NCI-H446 treated with DMSO at 0.1 percent for 48 hours (cell line): ENCODE data around the gene SPDYE1.
"Not testable (repeated sequence)": the region's sequence is repeated elsewhere in the genome, so short reads cannot be mapped to it uniquely, and the experiment has no call there.

Experiments used
- DNase-seq: peaks from one replicate; lab custom pipeline; 2025; lab: John Stamatoyannopoulos, UW

SPDYE1 gene, protein sequence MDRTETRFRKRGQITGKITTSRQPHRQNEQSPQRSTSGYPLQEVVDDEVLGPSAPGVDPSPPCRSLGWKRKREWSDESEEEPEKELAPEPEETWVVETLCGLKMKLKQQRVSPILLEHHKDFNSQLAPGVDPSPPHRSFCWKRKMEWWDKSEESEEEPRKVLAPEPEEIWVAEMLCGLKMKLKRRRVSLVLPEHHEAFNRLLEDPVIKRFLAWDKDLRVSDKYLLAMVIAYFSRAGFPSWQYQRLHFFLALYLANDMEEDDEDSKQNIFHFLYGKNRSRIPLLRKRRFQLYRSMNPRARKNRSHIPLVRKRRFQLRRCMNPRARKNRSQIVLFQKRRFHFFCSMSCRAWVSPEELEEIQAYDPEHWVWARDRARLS

DNA sequence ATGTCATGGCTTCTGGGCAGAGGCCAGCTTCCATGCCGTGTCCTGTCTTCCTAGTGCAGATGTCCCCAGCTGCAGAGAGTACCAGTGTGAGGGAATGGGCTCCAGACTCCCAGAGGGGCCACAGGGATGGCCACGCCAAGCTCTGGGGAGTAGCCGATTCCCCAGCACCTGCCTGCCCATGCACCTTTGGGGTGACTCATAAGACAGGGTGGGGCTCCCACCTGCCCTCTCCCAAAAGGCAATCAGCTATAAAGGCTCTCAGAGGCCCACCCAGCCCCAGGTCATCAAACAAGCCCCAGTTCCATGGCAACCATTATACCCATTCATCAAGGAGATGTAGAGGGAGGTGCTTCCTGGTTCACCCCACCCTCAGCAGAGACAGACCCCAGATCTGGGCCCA is at the start of gene SPDYE1:
Gene SPDYE1, plus strand, starts transcription at position 366 of the 400 bp plus-strand sequence. CDS start 2,053 bp downstream, outside the sequence.
- not testable (repeated sequence) for DNase-seq

DNA sequence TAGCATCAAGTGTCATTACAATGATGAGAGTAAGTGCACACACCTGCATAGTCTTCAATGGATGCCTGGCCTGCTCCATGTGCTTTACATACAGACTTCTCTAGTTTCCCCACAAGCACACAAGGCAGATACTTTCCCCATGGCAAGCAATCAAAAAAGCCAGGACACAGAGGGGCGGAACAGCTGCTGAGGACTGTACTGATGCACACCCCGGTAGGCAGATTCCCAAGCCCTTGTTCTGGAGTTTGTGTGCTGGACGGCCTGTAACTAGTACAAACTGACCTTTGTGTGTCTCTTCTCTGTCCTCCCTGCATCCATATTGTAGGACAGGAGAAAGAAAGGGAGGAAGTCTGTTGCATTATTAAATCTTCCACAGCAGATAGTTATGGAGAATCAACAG is 45.7 kb upstream of the SPDYE1 start:
- DNase-seq: no peak

DNA sequence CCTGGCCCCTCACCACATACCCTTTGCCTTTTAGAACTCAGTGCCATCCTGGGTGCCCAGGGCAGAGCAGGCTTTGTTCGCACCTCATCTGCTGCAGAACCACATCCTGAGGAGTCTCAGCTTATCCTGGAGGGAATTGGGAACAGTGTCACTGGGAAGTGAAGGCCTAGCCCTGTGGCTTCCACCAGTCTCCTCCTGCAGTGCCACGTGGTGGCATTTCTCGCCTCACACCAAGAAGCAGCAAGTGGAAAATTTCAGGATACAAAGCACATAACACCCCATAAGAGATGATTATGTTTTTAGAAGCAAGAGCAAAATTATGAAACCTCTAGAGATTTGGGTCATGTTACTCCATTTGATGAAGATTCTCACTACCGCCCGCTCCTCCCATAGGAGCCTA is 44.6 kb upstream of the SPDYE1 start:
- no peak for DNase-seq

DNA sequence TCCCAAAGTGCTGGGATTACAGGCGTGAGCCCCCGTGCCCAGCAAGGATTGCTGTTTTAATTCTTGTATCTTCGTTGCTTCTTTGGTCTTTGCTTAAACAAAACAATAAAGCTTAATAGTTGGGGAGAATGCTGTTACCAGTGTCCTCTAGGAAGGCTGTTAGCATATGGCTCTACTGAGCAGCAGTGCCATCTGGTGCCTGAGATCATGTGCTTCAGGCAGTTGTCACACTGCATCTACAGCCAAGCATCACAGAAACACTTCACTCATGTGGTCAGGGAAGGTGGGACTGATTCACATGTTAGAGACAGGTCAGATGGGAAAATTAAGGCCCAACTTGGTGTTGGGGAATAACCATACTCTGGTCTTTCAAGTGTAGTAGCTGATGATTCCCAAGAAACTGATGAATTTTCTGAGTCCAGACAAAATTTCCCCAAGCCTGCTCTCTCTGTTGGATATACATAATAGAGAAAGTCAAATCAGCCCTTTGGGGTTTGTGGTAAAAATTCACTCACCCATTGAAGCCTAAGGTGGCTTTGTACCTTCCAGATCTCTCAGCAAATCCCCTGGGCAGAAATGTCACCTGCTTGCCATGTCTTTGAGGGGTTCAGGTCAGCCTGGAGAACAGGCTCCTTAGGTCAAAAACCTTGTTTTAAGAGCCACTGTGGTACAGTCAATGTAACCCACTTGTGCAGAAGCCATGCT is 43.0 kb upstream of the SPDYE1 start:
- peak; percentile 56 for DNase-seq

DNA sequence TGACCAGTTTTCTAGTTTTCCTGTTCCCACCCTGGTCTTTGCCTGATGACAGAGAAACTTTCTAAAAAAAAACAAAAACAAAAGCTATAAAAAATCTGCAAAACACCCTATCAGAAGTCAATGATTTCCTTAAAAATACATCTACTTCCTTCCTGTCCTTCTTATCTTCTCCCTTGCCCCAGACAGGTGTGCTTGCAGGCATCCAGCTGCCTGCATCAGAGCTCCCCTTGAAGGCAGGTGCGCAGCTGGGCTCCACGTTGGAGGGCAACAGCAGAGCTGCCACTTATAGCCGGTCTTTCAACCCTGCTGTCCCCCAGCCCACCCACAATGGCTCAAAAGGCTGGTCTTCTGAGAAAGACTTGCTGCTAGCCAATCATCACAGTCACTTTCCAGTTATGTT is 41.7 kb upstream of the SPDYE1 start:
- no peak for DNase-seq

DNA sequence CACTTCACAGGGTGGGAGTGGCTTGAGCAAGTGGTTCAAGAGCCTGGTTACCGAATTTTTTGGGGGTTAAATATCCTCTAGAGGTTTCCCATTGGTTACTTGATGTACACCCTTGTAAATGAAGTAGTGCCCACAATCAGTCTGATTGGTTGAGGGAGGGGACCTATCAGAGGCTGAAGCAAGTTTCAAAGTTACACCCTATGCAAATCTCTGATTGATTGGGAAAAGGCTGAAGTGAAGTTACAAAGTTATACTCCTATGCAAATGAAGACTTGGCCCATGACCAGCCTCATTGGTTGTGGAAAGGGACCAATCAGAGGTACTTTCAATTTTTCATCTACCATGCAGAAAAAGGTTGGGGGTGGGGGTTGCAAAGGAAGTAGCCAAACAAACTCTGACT is 36.8 kb upstream of the SPDYE1 start:
- DNase-seq: no peak

DNA sequence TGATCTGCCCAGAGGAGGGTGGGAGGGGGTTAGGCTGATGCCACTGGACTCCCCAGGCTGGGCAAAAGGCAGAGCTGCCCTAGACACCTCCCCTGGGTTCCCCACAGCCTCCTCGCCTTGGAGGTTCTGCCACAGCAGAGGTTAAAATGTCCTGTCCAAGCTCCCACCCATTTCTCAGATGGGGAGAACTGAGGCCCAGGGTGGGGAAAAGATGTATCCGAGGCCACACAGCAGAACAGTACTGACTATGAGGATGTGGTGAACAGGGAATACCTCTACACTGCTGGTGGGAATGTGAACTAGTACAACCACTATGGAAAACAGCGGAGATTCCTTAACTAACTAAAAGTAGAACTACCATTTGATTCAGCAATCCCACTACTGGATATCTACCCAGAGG is 31.3 kb upstream of the SPDYE1 start:
- DNase-seq: not testable (repeated sequence)

DNA sequence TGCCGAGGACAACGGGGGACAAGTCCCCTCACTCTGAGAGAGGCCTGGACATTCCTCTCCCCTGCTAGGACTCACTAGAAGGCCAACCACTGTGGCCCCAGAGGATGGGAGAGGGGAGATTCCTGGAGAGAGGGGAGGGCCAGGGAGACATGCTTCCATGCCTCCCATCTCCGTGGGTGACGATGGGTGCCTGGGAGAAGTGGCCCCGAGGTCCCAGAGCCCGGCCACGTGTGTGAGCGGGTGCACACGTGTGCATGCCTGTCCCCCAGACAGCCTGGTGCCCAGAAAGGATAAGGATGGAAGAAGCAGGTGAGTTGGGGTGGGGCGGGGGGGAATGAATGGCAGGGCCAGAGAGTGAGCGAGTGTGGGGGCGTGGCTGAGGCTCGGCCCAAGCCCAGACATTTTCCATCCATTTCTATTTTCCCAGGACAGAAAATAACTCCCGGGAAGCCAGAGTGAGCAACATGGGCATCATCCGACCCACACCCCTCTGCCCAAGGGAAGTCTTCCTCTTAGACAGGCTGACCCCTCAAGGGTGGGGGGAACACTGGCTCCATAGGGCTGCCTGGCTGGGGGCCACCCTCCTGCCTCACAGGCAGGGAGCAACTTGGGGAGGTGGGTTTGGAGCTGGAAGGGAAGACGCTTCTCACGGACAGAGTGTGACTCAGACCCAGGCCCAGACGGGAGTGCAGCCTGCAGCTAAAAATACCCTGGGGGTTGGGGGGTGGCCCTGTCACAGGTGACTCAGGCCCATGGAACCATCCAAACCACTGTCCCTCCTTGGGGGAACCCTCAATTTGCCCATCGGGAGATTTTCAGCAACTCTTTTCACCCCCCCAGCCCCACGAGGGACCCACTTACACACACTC is 29.3 kb upstream of the SPDYE1 start:
- DNase-seq: not testable (repeated sequence)

DNA sequence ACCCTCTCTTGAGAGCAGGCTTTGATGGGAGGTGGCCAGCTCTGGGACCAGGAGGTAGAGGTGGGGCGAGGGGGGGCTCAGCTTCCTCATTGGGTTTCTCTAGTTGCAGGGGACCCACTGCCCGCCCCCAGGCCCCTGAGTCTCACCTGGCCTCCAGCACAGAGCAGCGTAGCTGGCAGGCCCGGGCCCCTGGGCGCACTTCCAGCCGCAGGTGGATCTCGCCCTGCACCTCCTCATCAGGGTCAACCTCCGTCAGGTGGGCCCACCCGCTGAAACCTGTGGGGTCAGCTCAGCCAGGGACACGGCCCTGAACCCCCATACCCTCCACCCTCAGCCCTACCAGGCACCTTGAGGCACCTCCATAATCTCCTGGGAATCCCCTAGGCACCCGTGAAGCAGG is 28.1 kb upstream of the SPDYE1 start:
- DNase-seq: not testable (repeated sequence)

DNA sequence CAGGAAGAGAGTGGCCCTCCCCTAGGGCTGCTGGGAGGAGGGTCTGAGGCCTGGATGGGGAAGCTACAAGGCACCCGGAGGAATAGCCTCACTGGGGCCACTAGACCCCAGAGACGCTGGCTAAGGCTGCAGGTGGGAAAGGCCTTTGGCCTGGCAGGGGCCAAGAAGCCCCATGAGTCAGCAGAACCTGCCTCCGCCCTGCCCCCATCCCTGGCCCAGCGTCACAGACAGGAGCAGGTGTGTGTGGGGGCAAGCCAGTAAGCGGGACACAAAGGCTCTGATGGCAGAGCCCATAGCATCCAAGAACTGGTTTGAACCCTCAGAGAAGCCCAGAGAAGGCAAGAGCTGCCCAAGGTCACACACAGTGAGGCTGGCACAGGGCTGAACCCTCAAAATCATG is 27.0 kb upstream of the SPDYE1 start:
- DNase-seq: not testable (repeated sequence)

DNA sequence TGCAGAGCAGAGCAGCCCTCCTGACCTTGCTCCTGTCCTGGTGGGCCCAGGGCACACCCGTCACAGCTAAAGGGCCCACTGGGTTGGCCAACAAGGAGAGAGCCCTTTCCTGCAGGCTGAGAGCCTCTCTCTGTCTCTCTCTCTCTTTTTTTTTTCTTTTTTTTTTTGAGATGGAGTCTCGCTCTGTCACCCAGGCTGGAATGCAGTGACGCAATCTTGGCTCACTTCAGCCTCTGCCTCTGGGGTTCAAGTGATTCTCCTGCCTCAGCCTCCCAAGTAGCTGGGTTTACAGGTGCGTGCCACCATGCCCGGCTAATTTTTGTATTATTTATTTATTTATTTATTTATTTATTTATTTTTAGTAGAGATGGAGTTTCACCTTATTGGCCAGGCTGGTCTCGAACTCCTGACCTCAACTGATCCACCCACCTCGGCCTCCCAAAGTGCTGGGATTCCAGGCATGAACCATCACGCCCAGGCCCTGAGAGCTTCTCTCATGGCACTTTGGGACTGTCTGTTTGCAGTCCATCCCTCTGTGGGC is 23.6 kb upstream of the SPDYE1 start:
- not testable (repeated sequence) for DNase-seq

DNA sequence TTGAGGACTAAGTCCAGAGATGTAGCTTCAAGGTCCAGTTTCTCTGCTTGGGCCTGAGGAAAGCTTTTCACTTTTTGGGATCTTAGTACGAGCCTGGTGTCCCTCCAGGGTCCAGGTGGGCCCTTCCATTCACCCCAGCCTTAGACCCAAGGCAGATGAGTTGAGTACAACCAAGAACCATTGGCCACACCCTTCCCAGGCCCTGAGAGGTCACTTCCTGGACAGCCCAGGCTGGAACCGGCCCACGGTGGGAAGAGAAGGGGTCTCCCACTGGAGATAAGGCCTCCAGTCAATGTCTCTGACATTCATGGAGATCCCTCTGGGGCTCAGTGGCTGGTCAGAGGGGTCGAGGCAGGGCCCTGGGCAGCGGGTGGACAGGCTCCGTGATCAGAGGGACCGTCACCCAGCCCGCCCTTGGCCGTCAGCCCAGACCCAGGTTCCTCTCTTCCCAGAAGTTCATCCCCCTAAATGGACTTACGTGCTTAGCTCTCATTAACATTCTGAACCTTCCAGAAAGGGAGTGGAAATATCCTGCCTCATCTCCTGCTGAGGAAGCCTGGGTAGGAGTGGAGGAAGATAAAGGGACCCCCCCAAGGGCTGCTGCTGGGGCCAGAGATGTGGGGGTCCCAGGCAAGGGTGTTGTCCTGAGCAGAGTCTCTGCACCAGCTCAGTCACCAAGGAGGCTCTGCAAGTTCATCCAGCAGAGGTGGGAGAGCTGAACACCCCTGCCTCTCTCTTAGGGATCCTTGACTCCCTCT is 22.8 kb upstream of the SPDYE1 start:
- not testable (repeated sequence) for DNase-seq

DNA sequence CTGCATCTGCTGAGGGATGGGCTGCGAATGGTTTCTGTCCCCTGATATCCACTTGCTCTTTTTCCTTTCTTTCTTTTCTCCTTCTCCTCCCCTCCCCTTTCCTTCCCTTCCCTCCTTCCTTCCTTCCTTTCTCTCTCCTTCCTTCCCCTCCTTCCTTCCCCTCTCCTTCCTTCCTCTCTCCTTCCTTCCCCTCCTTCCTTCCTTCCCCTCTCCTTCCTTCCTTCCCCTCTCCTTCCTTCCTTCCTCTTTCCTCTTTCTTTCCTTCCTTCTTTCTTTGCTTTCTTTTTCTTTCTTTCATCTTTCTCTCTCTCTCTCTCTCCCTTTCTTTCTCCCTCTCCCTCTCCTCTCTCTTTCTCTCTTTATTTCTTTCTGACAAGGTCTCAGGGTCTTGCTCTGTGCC is 20.2 kb upstream of the SPDYE1 start:
- no peak for DNase-seq

DNA sequence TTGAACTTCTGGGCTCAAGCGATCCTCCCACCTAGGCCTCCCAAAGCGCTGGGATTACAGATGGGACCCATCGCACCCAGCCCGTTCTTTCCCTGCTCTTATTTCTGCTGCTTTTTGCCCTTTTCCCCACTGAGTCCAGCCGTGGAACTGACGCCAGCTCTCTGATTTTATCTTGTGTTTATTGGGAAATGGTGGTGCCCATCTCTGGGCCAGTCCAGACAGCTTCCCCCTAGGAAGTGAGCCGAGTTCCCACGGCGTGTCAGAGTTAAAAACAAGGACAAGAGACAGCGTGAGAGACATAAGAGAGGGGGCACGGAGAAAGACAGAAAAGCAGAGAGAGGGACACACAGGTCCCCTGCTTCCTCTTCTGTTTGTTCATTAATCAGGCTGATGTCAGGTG is 19.6 kb upstream of the SPDYE1 start:
- DNase-seq: not testable (repeated sequence)

DNA sequence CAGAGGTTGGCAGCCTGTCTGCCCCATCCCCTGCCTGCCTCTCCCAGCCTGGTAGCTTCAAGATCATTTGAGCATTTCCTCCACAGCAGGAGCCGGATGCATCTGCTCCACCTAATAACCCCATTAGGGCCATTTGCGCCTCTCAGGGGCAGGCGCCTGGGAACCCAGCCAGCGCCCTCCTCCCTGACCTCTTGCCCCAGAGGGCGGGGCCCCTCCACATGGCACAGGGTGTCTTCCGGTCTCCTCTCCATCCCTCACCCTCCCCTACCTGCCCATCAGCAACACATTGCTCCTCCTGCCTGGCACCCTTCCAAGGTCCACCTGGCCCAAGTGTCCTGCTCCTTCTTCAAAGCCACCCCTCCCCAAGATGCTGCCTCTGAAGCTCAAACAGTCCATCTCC is 14.8 kb upstream of the SPDYE1 start:
- DNase-seq: not testable (repeated sequence)

DNA sequence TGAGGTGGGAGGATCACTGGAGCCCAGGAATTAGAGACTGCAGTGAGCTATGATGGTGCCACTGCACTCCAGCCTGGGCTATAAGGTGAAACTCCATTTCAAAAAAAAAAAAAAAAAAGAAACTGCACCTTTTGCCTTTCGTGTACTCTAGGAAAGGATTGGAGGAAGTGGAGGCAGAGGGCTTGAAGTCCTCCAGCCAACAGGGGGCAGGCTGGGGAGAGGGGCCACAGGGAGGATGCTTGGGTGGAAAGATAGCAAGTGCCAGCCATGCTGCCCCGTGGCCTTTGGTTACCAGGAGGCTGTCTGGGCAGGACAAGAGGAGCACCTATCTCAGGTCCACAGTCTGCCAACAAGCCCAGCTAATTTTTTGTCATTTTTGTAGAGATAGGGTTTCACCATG is 14.0 kb upstream of the SPDYE1 start:
- DNase-seq: not testable (repeated sequence)

DNA sequence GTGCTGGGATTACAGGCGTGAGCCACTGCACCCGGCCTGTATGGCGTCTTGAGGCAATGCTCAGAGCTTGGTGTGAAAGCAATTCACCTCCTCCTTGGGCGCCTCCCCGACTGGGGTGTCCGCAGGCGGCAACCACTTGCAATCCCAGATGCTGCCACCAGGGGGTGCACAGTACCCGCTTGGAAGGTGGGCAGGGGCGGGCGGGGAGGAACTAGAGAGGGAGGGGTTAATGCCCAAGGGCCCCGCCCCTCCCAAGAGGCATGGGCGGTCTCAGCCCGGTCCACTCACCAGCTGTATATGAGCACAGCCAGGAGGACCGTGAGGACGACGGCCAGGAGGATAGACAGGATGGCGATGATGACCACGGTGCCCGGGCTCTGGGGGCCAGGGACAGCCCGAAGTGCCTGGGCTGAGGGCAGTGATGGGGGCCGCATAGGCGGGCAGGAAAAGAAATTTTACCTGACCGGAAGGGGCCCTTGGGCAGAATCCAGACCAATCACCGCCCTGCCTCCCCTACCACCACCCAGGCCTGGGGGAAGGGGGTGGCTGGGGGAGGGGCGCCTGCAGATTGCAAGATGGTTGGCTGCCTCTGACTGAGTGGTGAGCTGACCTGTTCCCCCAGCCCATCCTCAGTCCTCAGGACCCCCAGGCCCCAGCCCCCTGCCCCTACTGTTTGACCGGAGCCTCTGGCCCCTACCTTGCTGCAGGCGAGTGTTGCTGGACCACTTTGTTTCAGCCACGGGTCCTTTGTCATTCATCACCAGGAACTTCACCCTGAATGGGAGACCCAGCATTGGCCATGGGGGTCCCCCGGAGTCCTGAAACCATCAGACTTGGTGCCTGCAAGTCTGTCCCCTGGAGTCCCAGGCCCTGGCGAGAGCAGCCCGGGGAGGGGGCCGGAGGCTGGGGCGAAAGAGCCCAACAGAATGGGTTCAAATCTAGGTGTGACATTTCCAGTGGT is 11.5 kb upstream of the SPDYE1 start:
- DNase-seq: not testable (repeated sequence)

DNA sequence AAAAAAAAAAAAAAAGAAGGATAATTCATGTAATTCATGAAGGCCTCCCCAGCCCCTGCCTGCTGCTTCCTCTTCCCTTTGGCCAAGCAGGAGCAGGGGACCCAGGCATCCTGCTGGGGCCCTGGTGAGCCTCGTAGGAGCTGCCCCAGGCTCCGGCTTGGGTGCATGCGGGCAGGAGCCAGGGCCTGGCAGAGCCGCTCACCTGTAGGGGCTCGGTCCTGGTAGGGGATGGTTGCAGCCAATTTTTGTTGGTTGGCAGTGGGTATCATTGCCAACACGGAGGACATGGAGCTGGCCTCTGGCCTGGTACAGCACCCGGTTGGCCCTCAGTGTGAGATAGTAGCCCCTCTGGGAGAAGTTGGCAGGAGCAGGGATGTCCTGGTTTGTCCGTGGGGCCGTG is 10.2 kb upstream of the SPDYE1 start:
- not testable (repeated sequence) for DNase-seq

DNA sequence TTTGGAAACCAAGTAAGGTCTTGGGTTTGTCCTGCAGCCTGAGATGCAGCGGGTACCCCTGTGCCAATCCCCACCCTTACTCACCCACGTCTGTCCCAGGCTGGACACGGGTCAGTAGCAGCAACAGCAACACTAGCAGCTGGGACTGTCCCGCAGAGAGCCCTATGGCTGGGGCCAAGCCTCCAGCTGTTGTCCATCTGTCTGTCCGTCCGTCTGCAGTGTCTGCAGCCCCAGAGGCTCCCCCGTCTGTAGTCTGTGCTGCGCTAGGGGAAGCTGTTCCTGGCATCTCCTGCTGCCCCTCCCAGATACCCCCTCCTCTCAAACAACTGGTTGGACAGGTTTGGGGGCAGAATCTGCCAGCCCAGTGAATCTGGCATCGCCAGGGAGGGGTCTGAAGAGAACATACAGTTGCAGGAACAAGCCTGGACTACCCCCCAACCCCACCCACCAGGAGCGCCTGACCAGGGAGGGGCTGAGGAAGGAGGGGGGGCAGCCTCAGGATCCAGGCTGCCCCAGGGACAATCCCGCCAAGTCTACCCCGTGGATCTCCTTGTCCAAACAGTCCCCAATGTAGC is 7.6 kb upstream of the SPDYE1 start:
- DNase-seq: not testable (repeated sequence)

DNA sequence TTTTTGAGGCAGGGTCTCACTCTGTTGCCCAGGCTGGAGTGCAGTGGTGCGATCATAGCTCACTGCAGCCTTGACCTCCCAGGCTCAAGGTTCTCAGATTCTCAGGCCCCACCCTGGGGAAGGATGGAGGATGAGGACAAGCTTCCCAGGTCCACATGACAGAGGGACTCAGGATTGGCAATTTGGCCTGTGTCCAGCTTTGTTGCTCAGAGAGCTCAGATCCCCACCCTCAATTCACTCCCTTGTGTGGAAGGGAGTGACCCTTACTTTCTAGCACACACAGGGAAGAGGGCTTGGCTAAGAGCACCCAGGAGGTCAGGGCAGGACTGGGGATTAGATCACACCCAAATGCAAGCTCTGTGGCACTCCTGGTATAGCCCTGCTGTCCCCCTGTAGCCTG is 6.9 kb upstream of the SPDYE1 start:
- DNase-seq: not testable (repeated sequence)
